CD14-positive monocyte (primary cell): ENCODE results near the gene GFRA4. TPM values are rescaled to one million over a fixed set of nuclear protein-coding genes. Genes with fewer than 3 reads are reported as not detected.

Source experiments
- DNase-seq, 3 donors: peaks; one replicate each; pipeline ENCODE4 v3.0.0-alpha.2; 2011 to 2022
- H2AFZ ChIP-seq: 2 replicates; pipeline ENCODE4 v1.6.0; 2012; ENCODE audit warnings: mild to moderate bottlenecking, low read depth, low read length, inconsistent platforms; ENCODE audit not compliant: insufficient read depth, poor library complexity, severe bottlenecking
- H3K27ac ChIP-seq, 2 donors: 1 replicate in 1 of 2; 2 replicates in 1 of 2; pipeline ENCODE4 v1.5.1; 2012 to 2013; ENCODE audit warnings: low read length in 2 of 2, control low read depth in 1 of 2, inconsistent platforms in 1 of 2, low read depth in 1 of 2, mild to moderate bottlenecking in 1 of 2
- H3K27me3 ChIP-seq, 2 donors: one replicate each; pipeline versions ENCODE4 v1.6.0 to v1.6.1; 2011 to 2013; ENCODE audit warnings: low read length in 2 of 2; ENCODE audit not compliant: control insufficient read depth in 2 of 2, insufficient read depth in 2 of 2
- H3K36me3 ChIP-seq, 2 donors: replicated peaks in 1 of 2; 1 replicate in 1 of 2; 2 replicates in 1 of 2; pipeline versions ENCODE4 v1.5.1 to v1.6.1; 2012 to 2013; ENCODE audit warnings: low read length in 2 of 2, control low read depth in 1 of 2, inconsistent platforms in 1 of 2, mild to moderate bottlenecking in 1 of 2; ENCODE audit not compliant: insufficient read depth in 2 of 2, control insufficient read depth in 1 of 2
- H3K4me1 ChIP-seq, 2 donors: 1 replicate in 1 of 2; 2 replicates in 1 of 2; pipeline versions ENCODE4 v1.5.1 to v1.6.1; 2012 to 2013; ENCODE audit warnings: low read length in 2 of 2, control low read depth in 1 of 2, inconsistent platforms in 1 of 2, mild to moderate bottlenecking in 1 of 2, moderate library complexity in 1 of 2; ENCODE audit not compliant: insufficient read depth in 2 of 2, control insufficient read depth in 1 of 2
- H3K4me2 ChIP-seq: replicated peaks from 2 replicates; pipeline ENCODE3; 2012; ENCODE audit warnings: low read length, moderate library complexity, mild to moderate bottlenecking; ENCODE audit not compliant: poor library complexity, severe bottlenecking; ENCODE audit errors: extremely low read depth
- H3K4me3 ChIP-seq, 3 experiments: fragments of 200-600 bp in 1 of 3; sonication (generic) in 1 of 3; replicated peaks in 1 of 3; 1 replicate in 2 of 3; 2 replicates in 1 of 3; pipeline ENCODE4 v1.5.1; 2011 to 2013; ENCODE audit warnings: low read length in 3 of 3, mild to moderate bottlenecking in 3 of 3, control low read depth in 2 of 3, low read depth in 2 of 3, inconsistent platforms in 1 of 3, moderate library complexity in 1 of 3
- H3K79me2 ChIP-seq: 2 replicates; pipeline ENCODE4 v1.6.0; 2012; ENCODE audit warnings: mild to moderate bottlenecking, control low read depth, inconsistent platforms, low read length, moderate library complexity; ENCODE audit not compliant: insufficient read depth
- H3K9ac ChIP-seq: 2 replicates; pipeline ENCODE4 v1.6.0; 2017; ENCODE audit warnings: low read length, mild to moderate bottlenecking; ENCODE audit not compliant: insufficient read depth, poor library complexity, severe bottlenecking
- H3K9me3 ChIP-seq, 2 donors: replicated peaks in 1 of 2; 1 replicate in 1 of 2; 2 replicates in 1 of 2; pipeline versions ENCODE4 v1.5.1 to v1.6.1; 2012 to 2013; ENCODE audit warnings: low read length in 2 of 2, control low read depth in 1 of 2; ENCODE audit not compliant: control insufficient read depth in 1 of 2, insufficient read depth in 1 of 2
- H4K20me1 ChIP-seq: 2 replicates; pipeline ENCODE4 v1.6.0; 2012; ENCODE audit warnings: mild to moderate bottlenecking, low read length, control low read depth, moderate library complexity; ENCODE audit not compliant: insufficient read depth
- H3K27ac Mint-ChIP-seq, 7 donors: one replicate each; pipeline ENCODE4 v1.8.0; 2020; ENCODE audit warnings: mild to moderate bottlenecking in 7 of 7, mixed read lengths in 7 of 7, moderate library complexity in 6 of 7, inconsistent platforms in 2 of 7
- H3K27me3 Mint-ChIP-seq, 3 donors: one replicate each; pipeline ENCODE4 v1.8.0; 2021 to 2022; ENCODE audit warnings: low read depth in 3 of 3, mild to moderate bottlenecking in 3 of 3, mixed read lengths in 3 of 3, moderate library complexity in 3 of 3, inconsistent platforms in 1 of 3
- H3K36me3 Mint-ChIP-seq, 2 donors: one replicate each; pipeline ENCODE4 v1.8.0; 2020; ENCODE audit warnings: mixed read lengths in 2 of 2, inconsistent platforms in 1 of 2, mild to moderate bottlenecking in 1 of 2
- H3K4me1 Mint-ChIP-seq: one replicate; pipeline ENCODE4 v1.8.0; 2020; ENCODE audit warnings: mild to moderate bottlenecking, mixed read lengths
- H3K4me3 Mint-ChIP-seq, 2 donors: one replicate each; pipeline ENCODE4 v1.8.0; 2020; ENCODE audit warnings: mild to moderate bottlenecking in 2 of 2, mixed read lengths in 2 of 2, moderate library complexity in 1 of 2
- H3K9me3 Mint-ChIP-seq, 7 donors: one replicate each; pipeline ENCODE4 v1.8.0; 2020 to 2022; ENCODE audit warnings: mixed read lengths in 7 of 7, mild to moderate bottlenecking in 6 of 7, moderate library complexity in 6 of 7, inconsistent platforms in 2 of 7
- CTCF ChIP-seq: fragments of 200-600 bp; IDR thresholded peaks from one replicate; pipeline ENCODE4 v1.8.0; 2022; ENCODE audit warnings: antibody characterized with exemption, mild to moderate bottlenecking
- WGBS: methylation state at CpG from one replicate; pipeline ENCODE4 v1.1.5; 2013; ENCODE audit warnings: missing lambda C conversion rate; ENCODE audit not compliant: insufficient coverage; 5-methylcytosine and 5-hydroxymethylcytosine counted together
- intact Hi-C, 2 donors: fragments of 100-400 bp; cut with micrococcal nuclease; formaldehyde crosslinking; loops; one replicate each; pipeline versions ENCODE4 v1.15.0 to v1.15.1; 2023
- polyA plus RNA-seq, 3 donors: library from polyadenylated mRNA; depleted of rRNA in 1 of 3; unstranded in 2 of 3; stranded (reverse) in 1 of 3; fragments of 300-500 nt in 2 of 3; fragments of >200 nt in 1 of 3; fragmentation: Illumina TruSeq in 2 of 3; gene quantifications; 1 replicate in 2 of 3; 2 replicates in 1 of 3; pipeline ENCODE4 v1.2.3, GENCODE V29; 2012 to 2021

Gene GFRA4
- polyA plus RNA-seq, 3 donors: not detected

- intact Hi-C loops: no loop called here
- H3K4me2 ChIP-seq: no peak overlapping the region
- H4K20me1 ChIP-seq: no peaks in the 10 kb centered on the region
- H3K9ac ChIP-seq: no peak overlapping the region
- Mint-ChIP-seq H3K27ac (peak overlapping the region in 4 of 7 donors; percentile 18 to 60 (median 48)), H3K9me3 (peaks cover 3 to 9% (median 4%) of the 10 kb centered on the region in 7 donors), H3K4me3 (peak overlapping the region in 1 of 2 donors; percentile 20), H3K27me3 (peaks cover 0 to 3% (median under 1%) of the 10 kb centered on the region in 3 donors), H3K4me1 (peaks cover 19% of the 10 kb centered on the region), H3K36me3 (peaks cover 46 to 50% of the 10 kb centered on the region in 2 donors)
- WGBS: 83% methylated on average over 8 of the region's 9 CpGs
- DNase-seq: no peak
- H3K27me3 ChIP-seq: no peaks in the 10 kb centered on the region
- peaks cover 0 to 2% of the 10 kb centered on the region in 2 donors for H3K9me3 ChIP-seq
- peaks cover 15 to 16% of the 10 kb centered on the region in 2 donors for H3K4me1 ChIP-seq
- H3K4me3 ChIP-seq: no peak overlapping the region
- no peak overlapping the region for H3K27ac ChIP-seq
- peaks cover 32 to 46% of the 10 kb centered on the region in 2 donors for H3K36me3 ChIP-seq
- no peak overlapping the region for H2AFZ ChIP-seq
- no peaks in the 10 kb centered on the region for H3K79me2 ChIP-seq
- TF ChIP-seq CTCF: no peak
These were observed 11.8 kb downstream of the GFRA4 start for GRCh38 chr20:3651204-3651962.

GRCh38 chr20:3648951-3649350 is 14.2 kb downstream of the GFRA4 start:
- Mint-ChIP-seq H3K36me3 (peaks cover 69 to 72% of the 10 kb centered on the region in 2 donors), H3K27ac (no peak overlapping the region), H3K4me1 (peaks cover 18% of the 10 kb centered on the region), H3K9me3 (peaks cover 0 to 9% (median 4%) of the 10 kb centered on the region in 7 donors), H3K4me3 (no peak overlapping the region), H3K27me3 (no peaks in the 10 kb centered on the region)
- Histone ChIP-seq H3K9me3 (peaks cover 0 to 2% of the 10 kb centered on the region in 2 donors), H3K4me3 (no peak overlapping the region), H3K4me1 (peaks cover 14 to 16% of the 10 kb centered on the region in 2 donors), H3K27me3 (no peaks in the 10 kb centered on the region), H3K27ac (no peak overlapping the region), H3K79me2 (no peaks in the 10 kb centered on the region), H3K9ac (no peak overlapping the region), H4K20me1 (no peaks in the 10 kb centered on the region), H3K36me3 (peaks cover 51 to 70% of the 10 kb centered on the region in 2 donors), H3K4me2 (no peak overlapping the region), H2AFZ (no peak overlapping the region)
- no peak for TF ChIP-seq CTCF
- WGBS: 75% methylated on average over 2 of the region's 9 CpGs
- intact Hi-C loops: no loop called here
- DNase-seq: no peak
